SK-N-SH (cell line): Measurements from ENCODE around the gene ICA1.

Experiments
- EP300 ChIP-seq, 2 experiments: IDR thresholded peaks; 2 replicates each; pipeline versions ENCODE4 v1.4.0 to v1.6.1; 2012; ENCODE audit warnings: borderline replicate concordance in 1 of 2, low read depth in 1 of 2, low read length in 1 of 2
- EZH2phosphoT487 ChIP-seq: fragments of 200-600 bp; sonication (generic); IDR thresholded peaks from 2 replicates; pipeline ENCODE4 v1.6.1; 2017; ENCODE audit warnings: low read depth, mixed run types, mild to moderate bottlenecking, antibody characterized with exemption, moderate library complexity, borderline replicate concordance
- TCF12 ChIP-seq: IDR thresholded peaks from 2 replicates; pipeline ENCODE4 v1.4.0; 2012
- TF ChIP-seq, protein P1 (sequence below): fragments of 200-600 bp; sonication (generic); IDR thresholded peaks from 2 replicates; pipeline ENCODE4 v1.6.1; 2017; ENCODE audit warnings: antibody characterized with exemption, mild to moderate bottlenecking, moderate library complexity
- TF ChIP-seq, protein P2 (sequence below): IDR thresholded peaks from 2 replicates; pipeline ENCODE4 v1.4.0; 2012; ENCODE audit warnings: low read depth

- no peak for TF ChIP-seq TCF12
- no peak for TF ChIP-seq EP300 (IDR thresholded peaks at IDR 0.05; ENCODE audit: borderline replicate concordance in 1 of 2, low read depth in 1 of 2, low read length in 1 of 2)
- TF ChIP-seq, protein P1, sequence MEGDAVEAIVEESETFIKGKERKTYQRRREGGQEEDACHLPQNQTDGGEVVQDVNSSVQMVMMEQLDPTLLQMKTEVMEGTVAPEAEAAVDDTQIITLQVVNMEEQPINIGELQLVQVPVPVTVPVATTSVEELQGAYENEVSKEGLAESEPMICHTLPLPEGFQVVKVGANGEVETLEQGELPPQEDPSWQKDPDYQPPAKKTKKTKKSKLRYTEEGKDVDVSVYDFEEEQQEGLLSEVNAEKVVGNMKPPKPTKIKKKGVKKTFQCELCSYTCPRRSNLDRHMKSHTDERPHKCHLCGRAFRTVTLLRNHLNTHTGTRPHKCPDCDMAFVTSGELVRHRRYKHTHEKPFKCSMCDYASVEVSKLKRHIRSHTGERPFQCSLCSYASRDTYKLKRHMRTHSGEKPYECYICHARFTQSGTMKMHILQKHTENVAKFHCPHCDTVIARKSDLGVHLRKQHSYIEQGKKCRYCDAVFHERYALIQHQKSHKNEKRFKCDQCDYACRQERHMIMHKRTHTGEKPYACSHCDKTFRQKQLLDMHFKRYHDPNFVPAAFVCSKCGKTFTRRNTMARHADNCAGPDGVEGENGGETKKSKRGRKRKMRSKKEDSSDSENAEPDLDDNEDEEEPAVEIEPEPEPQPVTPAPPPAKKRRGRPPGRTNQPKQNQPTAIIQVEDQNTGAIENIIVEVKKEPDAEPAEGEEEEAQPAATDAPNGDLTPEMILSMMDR: no peak
- TF ChIP-seq, protein P2, sequence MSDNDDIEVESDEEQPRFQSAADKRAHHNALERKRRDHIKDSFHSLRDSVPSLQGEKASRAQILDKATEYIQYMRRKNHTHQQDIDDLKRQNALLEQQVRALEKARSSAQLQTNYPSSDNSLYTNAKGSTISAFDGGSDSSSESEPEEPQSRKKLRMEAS: no peak
- no peak for TF ChIP-seq EZH2phosphoT487
Measured at GRCh38 chr7:8205537-8205936, 56.4 kb downstream of the ICA1 start.
